22Rv1 (cell line): ENCODE measurements around the gene UBE2L5.

Source experiments
- CTCF ChIP-seq: fragments of 450-650 bp; IDR thresholded peaks from 2 replicates; pipeline ENCODE4 v1.5.1; 2017; ENCODE audit warnings: mild to moderate bottlenecking
- ZFX ChIP-seq: fragments of 450-650 bp; IDR thresholded peaks from 2 replicates; pipeline ENCODE4 v1.6.1; 2017; ENCODE audit warnings: antibody characterized with exemption, borderline replicate concordance

- TF ChIP-seq CTCF (no peak), ZFX (no peak)
Observed at GRCh38 chr13:30448441-30448840, 26.1 kb downstream of the UBE2L5 start.
